ENCODE measurements around the gene CADPS2. TPM values are rescaled to one million over a fixed set of nuclear protein-coding genes. Genes with fewer than 3 reads are reported as not detected.

Gene CADPS2
- total RNA-seq, 2 donors from 2014 or later, result not detected

DNA sequence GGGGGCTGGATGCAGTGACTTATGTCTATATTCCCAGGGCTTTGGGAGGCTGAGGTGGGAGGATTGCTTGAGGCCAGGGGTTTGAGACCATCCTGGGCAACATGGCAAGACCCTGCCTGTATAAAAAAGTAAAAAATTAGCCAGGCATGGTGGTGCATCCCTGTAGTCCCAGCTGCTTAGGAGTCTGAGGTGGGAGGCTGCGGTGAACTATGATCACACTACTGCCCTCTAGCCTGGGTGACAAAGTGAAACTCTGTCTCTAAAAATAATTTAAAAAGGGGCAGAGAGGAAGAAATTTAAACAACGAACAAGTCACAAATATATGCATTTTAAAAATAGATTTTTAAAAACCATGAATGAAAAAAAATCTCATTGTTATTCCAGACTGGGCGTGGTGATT, 535.6 kb downstream of the CADPS2 start:
- H3K4me1 Mint-ChIP-seq (ENCODE audit: low read depth), result no peaks in the 10 kb centered on the region
- no peak for ATAC-seq (replicated peaks in 1 of 2)
- H3K36me3 Mint-ChIP-seq (ENCODE audit: insufficient read depth in 2 of 2), result no peaks in the 10 kb centered on the region
- H3K4me3 Mint-ChIP-seq, result no peak overlapping the region
- no peak overlapping the region for H3K27ac Mint-ChIP-seq
- H3K9me3 Mint-ChIP-seq, result no peaks in the 10 kb centered on the region
- H3K27me3 Mint-ChIP-seq (ENCODE audit: low read depth), result no peaks in the 10 kb centered on the region
- no peak for DNase-seq

DNA sequence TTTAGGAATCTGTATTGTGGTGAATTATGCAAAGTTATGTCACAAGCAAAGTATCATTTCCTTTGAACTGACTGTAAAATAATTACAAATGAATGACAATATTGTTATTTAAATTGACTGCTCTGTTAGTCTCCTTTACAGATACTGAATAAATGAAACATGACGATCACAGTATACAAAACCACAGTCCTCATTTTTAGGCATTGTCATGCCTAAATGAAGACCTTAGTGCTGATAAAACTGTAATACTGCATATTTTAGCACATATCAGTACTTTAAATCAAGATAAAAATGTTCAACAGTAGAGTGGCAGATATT, 542.0 kb downstream of the CADPS2 start:
- DNase-seq, result no peak
- no peak overlapping the region for H3K4me3 Mint-ChIP-seq
- no peaks in the 10 kb centered on the region for H3K27me3 Mint-ChIP-seq (ENCODE audit: low read depth)

DNA sequence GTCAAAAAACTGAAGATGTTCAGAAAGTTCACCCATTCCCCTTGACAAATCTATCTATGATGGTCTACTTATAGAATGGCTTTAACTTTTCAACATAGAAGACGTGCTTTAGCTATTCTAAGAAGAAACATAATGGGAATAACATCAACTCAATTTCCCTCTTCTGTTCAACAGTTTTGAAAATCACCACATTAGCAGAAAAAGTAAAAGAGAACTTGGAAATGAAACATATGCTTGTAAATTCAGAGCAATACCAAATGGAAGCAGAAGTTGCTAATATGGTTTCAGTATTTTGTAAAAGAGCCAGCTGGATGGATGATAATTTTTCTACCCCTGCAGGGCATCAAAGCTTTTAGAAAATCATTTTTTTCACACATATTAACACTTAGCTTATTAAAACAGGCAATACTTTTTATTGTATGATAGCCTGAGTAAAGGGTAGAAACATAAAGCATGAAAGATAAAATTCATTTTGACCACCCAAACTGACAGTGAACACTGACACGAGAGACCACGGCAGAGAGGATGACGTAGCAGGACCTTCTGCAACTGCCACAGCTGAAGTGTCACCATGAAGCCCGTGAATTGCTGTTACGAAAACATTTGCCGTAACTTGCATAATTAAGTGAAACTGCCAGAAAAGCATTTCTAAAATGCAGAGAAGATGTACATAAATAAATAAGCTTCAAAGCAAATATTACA, 542.5 kb downstream of the CADPS2 start:
- Mint-ChIP-seq H3K36me3 (ENCODE audit: insufficient read depth in 2 of 2) (no peaks in the 10 kb centered on the region), H3K9me3 (no peaks in the 10 kb centered on the region), H3K4me1 (ENCODE audit: low read depth) (no peaks in the 10 kb centered on the region), H3K4me3 (no peak overlapping the region), H3K27me3 (ENCODE audit: low read depth) (no peaks in the 10 kb centered on the region), H3K27ac (no peak overlapping the region)
- no peak for ATAC-seq (replicated peaks in 1 of 2)
- no peak for DNase-seq

More for the DNA sequence above, 542.0 kb downstream of the CADPS2 start:
- no peaks in the 10 kb centered on the region for H3K9me3 Mint-ChIP-seq
- no peak overlapping the region for H3K27ac Mint-ChIP-seq
- H3K36me3 Mint-ChIP-seq (ENCODE audit: insufficient read depth in 2 of 2), result no peaks in the 10 kb centered on the region
- ATAC-seq (replicated peaks in 1 of 2), result no peak
- no peaks in the 10 kb centered on the region for H3K4me1 Mint-ChIP-seq (ENCODE audit: low read depth)

DNA sequence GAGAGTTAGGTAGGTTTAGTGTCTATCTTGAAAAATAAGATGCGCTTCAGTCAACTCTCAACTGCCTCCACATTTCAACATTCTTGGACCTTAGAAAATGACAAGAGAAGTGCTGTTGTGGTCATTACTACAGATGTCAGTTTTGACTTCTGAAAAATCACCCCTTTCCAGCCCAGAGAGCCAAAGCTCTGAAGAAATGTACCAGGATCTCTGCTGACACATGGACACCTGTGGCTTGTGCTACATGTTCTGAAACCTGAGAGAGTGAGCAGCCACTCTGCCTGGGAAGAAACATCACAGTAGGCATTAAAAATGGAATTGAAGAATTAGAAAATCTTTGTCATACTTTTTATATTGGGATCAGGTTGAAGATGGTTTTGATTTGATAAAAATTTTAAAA, 545.8 kb downstream of the CADPS2 start:
- Mint-ChIP-seq H3K36me3 (ENCODE audit: insufficient read depth in 2 of 2) (no peaks in the 10 kb centered on the region), H3K27me3 (ENCODE audit: low read depth) (no peaks in the 10 kb centered on the region), H3K9me3 (no peaks in the 10 kb centered on the region), H3K4me1 (ENCODE audit: low read depth) (no peaks in the 10 kb centered on the region), H3K4me3 (no peak overlapping the region), H3K27ac (no peak overlapping the region)
- no peak for DNase-seq
- ATAC-seq (replicated peaks in 1 of 2), result no peak

DNA sequence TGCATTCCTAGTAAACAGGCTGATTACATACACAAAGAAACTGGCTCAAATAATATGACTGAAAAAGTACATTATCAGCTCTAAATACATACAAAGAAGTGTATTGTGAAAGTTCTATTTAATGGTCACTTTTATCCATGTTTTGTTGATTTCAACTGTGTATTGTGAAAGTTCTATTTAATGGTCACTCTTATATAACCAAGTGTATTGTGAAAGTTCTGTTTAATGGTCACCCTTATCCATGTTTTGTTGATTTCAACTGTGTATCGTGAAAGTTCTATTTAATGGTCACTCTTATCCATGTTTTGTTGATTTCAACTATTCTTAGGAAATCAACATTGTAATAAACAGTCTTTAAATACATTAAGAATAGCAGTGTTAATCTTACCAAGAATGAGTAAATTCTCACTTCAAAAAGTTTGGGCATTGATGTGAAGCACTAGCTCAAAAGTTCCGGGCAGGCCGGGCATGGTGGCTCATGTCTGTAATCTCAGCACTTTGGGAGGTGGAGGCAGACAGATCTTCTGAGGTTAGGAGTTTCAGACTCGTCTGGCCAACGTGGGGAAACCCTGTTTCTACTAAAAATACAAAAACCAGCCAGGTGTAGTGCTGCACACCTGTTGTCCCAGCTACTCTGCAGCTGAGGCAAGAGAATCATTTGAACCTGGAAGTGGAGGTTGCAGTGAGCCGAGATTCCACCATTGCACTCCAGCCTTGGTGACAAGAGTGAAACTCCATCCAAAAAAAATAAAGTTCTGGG, 546.9 kb downstream of the CADPS2 start:
- no peaks in the 10 kb centered on the region for H3K27me3 Mint-ChIP-seq (ENCODE audit: low read depth)

DNA sequence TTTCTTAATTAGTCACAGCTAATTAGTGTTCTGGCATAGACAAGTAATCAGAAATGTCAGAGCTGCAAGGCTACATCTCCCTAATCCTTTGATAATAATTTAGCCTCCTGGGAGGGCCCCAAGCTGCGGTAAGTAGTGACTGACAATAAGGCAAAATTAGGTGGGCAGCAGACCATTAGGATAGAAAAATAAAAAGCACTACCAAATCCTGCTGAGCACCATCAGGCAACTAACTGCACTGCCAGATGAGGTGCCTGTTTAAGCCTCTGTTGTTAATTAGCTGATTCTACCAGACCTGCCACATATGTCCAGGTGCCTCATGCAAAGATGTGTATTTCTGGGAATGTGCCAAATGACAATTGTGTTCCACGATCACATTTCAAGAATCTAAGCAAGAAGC, 549.2 kb downstream of the CADPS2 start:
- Mint-ChIP-seq H3K9me3 (peaks cover 0 to 2% of the 10 kb centered on the region in 2 donors), H3K27ac (no peak overlapping the region), H3K4me3 (no peak overlapping the region)

More for the DNA sequence above, 546.9 kb downstream of the CADPS2 start:
- Mint-ChIP-seq H3K4me3 (no peak overlapping the region), H3K4me1 (ENCODE audit: low read depth) (no peaks in the 10 kb centered on the region), H3K36me3 (ENCODE audit: insufficient read depth in 2 of 2) (no peaks in the 10 kb centered on the region), H3K27ac (no peak overlapping the region), H3K9me3 (no peaks in the 10 kb centered on the region)
- DNase-seq (no peak), ATAC-seq (replicated peaks in 1 of 2) (no peak)

DNA sequence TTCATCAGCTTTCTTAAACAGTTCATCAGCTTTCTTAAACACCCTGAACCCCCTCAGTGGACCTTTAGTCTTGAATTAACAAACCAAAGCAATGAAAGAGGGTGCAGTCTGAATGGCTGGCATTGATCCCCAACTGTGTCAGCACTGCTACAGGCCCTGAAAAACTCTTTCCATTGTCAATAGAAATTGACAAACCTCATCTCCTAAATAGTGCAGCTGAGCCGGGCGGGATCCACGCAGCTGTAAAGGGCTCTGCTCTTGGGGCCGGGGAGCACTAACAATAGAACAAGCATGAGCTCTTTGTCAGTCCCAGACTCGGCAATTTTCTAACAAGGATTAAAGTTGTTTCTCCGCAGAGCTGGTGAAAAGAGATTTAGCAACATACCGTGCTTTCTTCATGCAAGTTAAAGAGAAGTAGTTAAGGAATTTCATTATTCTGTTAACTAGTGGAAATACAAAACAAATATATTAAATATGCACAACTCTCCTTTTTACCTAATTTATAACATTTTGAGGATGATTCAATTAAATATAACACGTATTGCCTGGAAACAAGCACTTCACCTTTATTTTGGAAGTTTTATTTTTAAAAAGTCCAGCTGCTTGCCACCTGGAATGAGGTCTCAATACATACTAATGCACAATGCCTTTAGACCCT, 557.0 kb downstream of the CADPS2 start:
- H3K4me3 Mint-ChIP-seq, result no peak overlapping the region
- peaks cover 0 to 2% of the 10 kb centered on the region in 2 donors for H3K9me3 Mint-ChIP-seq
- no peak overlapping the region for H3K27ac Mint-ChIP-seq
- H3K4me1 Mint-ChIP-seq (ENCODE audit: low read depth), result no peaks in the 10 kb centered on the region
- H3K27me3 Mint-ChIP-seq (ENCODE audit: low read depth), result no peaks in the 10 kb centered on the region
- no peaks in the 10 kb centered on the region for H3K36me3 Mint-ChIP-seq (ENCODE audit: insufficient read depth in 2 of 2)
- DNase-seq (no peak), ATAC-seq (replicated peaks in 1 of 2) (no peak)

More for the DNA sequence above, 549.2 kb downstream of the CADPS2 start:
- no peaks in the 10 kb centered on the region for H3K36me3 Mint-ChIP-seq (ENCODE audit: insufficient read depth in 2 of 2)
- H3K4me1 Mint-ChIP-seq (ENCODE audit: low read depth), result no peaks in the 10 kb centered on the region
- no peaks in the 10 kb centered on the region for H3K27me3 Mint-ChIP-seq (ENCODE audit: low read depth)
- ATAC-seq (replicated peaks in 1 of 2) (no peak), DNase-seq (no peak)

DNA sequence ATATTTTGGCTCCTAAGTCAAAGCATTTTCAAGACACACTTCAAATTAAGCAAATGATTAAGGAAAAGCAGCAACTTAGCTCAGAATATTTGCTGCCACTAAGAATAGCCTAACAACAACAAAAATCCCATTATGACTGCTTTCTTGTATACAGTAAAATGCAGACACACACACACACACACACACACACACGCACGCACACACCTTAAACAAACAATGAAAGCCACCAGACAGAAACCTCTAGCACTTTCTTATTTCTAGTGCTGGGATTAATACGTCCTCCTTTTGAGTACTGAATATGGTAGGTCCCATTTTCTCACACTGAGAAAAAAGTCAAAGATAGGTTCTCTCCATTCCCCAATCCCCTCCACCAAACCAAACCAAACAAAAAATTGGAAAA, 558.3 kb downstream of the CADPS2 start:
- H3K4me1 Mint-ChIP-seq (ENCODE audit: low read depth), result no peaks in the 10 kb centered on the region
- no peaks in the 10 kb centered on the region for H3K9me3 Mint-ChIP-seq
- H3K4me3 Mint-ChIP-seq, result no peak overlapping the region
- no peak overlapping the region for H3K27ac Mint-ChIP-seq
- no peaks in the 10 kb centered on the region for H3K36me3 Mint-ChIP-seq (ENCODE audit: insufficient read depth in 2 of 2)
- DNase-seq, result no peak
- no peak for ATAC-seq (replicated peaks in 1 of 2)
- no peaks in the 10 kb centered on the region for H3K27me3 Mint-ChIP-seq (ENCODE audit: low read depth)

DNA sequence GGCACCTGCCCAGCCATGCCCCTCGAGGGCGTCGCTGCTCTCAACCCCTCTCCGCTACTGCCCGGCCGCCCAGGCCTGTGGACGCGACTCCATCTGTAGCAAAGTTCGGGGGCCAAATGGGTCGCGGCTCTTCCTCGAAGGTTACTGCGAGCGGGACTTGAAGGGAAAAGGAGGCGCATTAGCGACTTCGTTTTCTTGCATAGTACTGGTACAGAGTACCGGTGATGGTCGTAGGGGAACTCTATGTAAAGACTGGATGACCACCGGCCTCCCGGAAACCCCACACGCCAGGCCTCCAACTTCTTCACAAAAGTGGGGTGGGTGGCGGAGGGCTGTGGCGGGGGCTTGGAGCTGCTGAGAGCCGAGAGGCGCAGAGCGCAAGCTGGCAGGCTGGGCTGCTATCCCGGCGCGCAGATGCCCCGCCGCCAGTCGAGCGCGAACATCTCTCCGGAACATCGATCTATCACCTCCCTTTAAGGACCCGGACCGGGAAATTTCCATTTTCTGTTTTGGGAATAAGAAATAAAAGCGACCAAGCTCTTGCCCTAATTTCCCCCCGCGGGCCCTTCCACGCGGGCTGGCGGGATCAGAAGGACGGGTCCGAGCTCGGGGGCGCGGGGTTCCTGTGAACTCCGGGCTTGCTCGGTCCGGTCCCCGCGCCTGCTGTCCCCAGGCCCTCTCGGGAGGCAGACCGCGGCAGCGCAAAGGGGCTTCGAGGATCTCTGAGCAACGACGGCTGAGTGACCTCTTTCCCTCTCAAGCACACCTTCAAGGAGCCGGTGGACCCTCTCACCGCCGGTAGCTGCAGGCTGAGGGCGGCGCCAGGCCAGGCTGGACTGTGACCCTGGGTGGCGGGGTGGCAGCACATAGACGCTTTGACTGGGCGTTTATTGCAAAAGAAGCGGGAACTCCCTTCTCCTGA, 569.5 kb downstream of the CADPS2 start:
- Mint-ChIP-seq H3K36me3 (ENCODE audit: insufficient read depth in 2 of 2) (peaks cover 0 to 2% of the 10 kb centered on the region in 2 donors), H3K9me3 (peaks cover 0 to 5% of the 10 kb centered on the region in 2 donors), H3K4me3 (no peak overlapping the region), H3K4me1 (ENCODE audit: low read depth) (no peaks in the 10 kb centered on the region), H3K27me3 (ENCODE audit: low read depth) (peaks cover 67% of the 10 kb centered on the region), H3K27ac (no peak overlapping the region)
- ATAC-seq (replicated peaks in 1 of 2) (no peak), DNase-seq (no peak)

DNA sequence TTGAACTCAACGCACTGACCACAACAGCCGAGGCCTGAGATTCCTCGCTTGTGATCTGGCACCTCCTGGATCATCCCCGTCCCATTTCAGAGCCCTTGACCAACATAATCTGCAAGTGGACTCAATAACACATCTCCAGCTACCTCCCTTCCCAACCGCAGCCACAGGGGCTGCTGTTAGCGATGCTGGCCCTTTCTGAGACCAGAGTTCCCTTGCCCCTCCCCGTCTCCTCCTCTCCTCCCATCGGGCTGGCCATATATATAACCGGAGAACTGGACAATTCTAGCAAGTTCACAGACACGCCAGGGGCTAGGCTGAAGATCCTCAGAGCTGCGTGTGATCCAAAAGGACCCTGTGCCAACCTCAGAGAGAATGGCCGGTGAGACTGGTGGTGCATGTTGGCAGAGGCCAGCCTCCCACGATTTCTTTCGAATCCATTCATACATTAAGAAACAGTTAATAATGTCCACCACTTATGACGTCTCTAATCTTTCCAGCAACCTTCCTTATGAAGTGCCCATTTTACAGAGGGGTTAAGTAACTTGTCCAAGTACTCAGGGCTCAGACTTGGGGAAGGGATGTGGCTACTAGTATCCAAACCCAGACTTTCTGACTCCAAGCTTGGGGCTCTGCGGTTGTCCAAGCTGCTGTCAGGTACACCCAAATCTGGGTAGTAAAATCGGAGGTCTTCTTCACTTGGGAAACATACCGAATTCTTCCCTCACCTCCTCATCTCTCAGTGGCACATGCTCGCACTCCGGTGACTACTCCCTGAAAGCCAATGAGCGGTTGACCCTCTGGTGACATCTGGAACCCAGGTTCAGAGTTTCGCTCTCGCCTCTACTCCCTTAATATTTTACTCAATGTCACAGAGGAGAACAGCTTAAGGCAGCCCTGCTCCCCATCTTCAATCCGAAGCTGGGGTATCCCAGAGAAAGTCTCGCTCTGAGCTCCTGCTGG, 570.5 kb downstream of the CADPS2 start:
- peaks cover 5% of the 10 kb centered on the region for H3K4me1 Mint-ChIP-seq (ENCODE audit: low read depth)

DNA sequence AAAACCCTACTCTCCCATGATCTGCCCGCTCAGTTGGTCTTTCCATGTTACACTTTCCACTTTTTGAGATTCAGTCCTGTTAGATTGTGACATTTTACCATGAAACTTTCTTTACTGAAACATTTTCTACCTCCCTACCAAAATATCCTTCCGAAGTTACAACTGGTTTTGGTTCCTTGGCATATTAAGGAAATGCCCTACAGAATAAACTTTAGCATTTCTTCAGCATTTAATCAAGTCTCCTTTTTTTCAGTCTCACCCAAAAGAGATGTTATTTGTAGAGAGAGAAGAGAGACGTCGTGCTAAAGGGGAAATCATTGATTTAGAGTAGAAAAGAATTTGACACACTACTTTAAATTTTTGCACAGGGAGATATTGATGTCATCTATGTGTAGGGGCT, 572.0 kb downstream of the CADPS2 start:
- H3K36me3 Mint-ChIP-seq (ENCODE audit: insufficient read depth in 2 of 2), result peaks cover 0 to 6% of the 10 kb centered on the region in 2 donors
- peaks cover 82% of the 10 kb centered on the region for H3K27me3 Mint-ChIP-seq (ENCODE audit: low read depth)
- H3K9me3 Mint-ChIP-seq, result peaks cover 0 to 5% of the 10 kb centered on the region in 2 donors
- ATAC-seq (replicated peaks in 1 of 2), result no peak
- H3K4me3 Mint-ChIP-seq, result no peak overlapping the region
- H3K27ac Mint-ChIP-seq, result no peak overlapping the region
- DNase-seq, result no peak
- H3K4me1 Mint-ChIP-seq (ENCODE audit: low read depth), result peaks cover 11% of the 10 kb centered on the region

More for the DNA sequence above, 570.5 kb downstream of the CADPS2 start:
- H3K27ac Mint-ChIP-seq, result no peak overlapping the region
- ATAC-seq (replicated peaks in 1 of 2), result no peak
- DNase-seq, result no peak
- peaks cover 0 to 5% of the 10 kb centered on the region in 2 donors for H3K9me3 Mint-ChIP-seq
- peaks cover 0 to 2% of the 10 kb centered on the region in 2 donors for H3K36me3 Mint-ChIP-seq (ENCODE audit: insufficient read depth in 2 of 2)
- H3K27me3 Mint-ChIP-seq (ENCODE audit: low read depth), result peaks cover 76% of the 10 kb centered on the region
- H3K4me3 Mint-ChIP-seq, result no peak overlapping the region

DNA sequence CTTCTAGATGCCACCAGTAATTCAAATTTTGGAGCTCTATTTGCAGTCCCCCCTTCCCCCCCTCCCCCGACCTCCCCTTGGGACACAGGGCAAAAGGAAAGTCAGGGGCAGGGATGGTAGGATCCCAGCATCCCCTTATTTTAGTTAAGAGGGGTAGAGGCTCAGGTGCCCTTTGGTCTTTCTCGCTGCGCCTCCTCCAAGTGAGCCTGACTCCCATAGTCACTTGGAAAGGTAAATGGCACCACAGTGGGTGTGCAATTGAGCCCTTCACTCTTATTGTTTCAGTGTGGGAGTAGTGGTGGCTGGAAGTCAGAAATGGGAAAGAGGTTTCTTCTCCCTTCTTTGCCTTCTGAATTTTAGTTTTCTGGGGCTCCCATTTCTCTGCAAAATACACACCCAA, 573.5 kb downstream of the CADPS2 start:
- no peak for ATAC-seq (replicated peaks in 1 of 2)
- Mint-ChIP-seq H3K27me3 (ENCODE audit: low read depth) (peaks cover 87% of the 10 kb centered on the region), H3K9me3 (peaks cover 0 to 3% of the 10 kb centered on the region in 2 donors)

More for the DNA sequence above, 573.5 kb downstream of the CADPS2 start:
- no peak for DNase-seq
- peaks cover 11% of the 10 kb centered on the region for H3K4me1 Mint-ChIP-seq (ENCODE audit: low read depth)
- H3K27ac Mint-ChIP-seq, result no peak overlapping the region
- peaks cover 0 to 6% of the 10 kb centered on the region in 2 donors for H3K36me3 Mint-ChIP-seq (ENCODE audit: insufficient read depth in 2 of 2)
- no peak overlapping the region for H3K4me3 Mint-ChIP-seq

Measured in activated T-cell treated with anti-CD3 and anti-CD28 coated beads, Interleukin-2, amount 50 U/mL, for 72 hours (primary cell).